NCI-H1105 treated with DMSO at 0.1 percent for 48 hours (cell line): Measurements from ENCODE around the gene DDN.

Source experiments
- DNase-seq: peaks from one replicate; lab custom pipeline; 2025; lab: John Stamatoyannopoulos, UW

Gene DDN

DNA sequence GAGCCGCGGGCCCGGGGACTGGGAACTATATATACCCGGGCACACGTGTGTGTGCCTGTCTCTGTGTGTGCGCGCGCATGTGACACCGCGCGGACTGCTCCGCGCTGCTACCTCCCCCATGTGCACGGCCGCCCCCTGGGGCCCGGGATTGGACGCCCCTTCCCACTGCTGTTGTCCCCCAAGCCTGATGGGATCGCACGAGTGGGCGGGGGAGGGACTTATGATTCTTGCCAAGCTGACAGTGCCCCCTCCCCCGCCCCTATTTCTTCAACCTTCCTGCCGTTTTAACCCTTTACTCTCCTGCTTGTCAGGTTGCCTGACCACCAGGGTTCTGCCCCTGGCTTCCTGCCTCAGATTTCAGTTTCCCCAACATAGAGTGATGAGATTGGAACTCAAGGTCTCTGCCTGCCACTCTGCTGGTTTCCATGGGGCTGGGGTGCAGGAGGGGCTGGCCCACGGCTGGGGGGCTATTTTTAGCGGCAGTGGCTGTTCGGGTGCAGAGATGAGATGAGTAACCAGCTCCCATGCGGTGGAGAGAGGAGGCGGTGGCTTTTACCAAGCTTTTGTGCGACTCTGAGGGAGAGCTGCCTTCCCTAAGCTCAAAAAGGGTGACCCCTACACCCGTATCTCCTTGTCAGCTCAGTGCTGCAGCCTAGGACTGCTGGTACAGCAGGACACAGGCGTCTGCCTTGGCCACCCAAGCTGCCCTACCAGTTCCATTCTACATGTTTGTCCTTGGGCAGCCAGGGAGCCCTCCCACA is at the start of gene DDN:
DDN (minus strand) TSS at position 5 of the 761 bp plus-strand sequence. CDS start 88 bp downstream, outside the sequence.
- DNase-seq, result peak; percentile 18

DNA sequence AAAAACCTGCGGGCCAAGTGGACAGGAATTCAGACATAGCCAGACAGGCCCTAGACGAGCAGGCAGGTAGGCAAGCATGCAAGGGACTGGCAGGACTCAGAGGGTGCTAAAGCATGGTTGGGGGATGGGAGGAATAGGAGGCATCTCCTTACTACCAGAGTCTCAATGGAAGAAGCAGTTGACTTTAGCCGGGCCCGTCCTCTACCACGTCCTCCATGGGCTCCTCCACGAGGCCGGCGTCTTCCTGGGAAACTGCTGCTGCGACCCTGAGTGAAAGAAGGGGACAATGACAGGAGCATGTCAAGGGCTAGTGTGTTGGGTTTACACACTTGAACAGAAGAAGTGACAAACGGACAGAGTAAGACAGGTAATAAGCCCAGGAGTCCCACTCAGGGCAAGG is 49.8 kb upstream of the DDN start:
- DNase-seq, result no peak

DNA sequence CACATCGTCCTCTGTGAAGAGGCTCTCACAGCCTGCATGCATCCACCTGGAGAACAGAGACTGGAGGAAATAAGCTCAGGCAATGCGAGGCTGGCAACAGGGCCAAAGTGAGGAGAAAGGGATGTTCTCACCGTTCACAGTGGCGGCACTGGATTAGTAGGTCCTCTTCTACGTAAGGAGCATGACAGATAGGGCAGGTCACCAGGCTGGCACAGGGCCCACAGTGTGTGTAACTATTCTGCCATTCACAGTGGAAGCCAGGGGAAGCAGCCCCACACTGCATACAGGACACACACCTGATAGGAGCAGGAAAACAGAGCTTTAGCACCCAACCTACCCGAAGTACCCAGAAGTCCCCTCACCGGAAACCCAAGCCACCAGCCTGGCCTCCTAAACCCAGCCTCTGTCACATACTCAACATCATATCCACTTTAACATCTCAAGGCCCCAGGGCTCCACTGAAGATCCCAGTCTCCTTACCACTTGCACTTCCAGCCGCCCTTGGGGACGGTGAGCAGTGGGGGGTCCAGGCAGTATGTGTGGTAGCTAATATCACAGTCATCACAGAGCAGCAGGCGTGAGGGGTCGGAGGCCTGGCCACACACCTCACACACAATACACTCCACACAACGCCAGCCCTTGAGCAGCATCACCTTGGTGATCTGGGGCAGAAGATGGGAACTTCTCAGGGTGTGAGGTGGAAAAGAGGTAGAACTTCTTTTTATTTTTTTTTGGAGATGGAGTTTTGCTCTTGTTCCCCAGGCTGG is 47.1 kb upstream of the DDN start:
- no peak for DNase-seq

DNA sequence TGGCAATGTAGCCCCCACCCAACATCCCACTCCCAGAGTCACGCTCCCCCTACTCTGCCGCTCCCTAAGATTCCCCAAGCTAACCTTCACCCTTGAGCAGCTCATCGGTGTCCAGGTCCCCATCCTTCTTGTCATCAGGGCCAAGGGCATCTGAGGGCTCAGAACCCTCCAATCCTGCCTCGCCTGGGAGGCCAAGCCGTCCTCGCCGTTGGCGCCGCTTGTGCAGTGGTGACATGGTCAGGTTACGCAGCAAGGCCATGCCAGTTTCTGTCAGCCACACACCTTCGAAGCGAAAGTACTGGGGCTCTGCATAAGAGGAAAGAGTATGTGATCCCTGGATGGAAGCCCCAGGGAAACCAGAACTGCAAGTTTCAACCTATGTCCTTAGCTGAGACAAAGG is 45.5 kb upstream of the DDN start:
- DNase-seq, result no peak

DNA sequence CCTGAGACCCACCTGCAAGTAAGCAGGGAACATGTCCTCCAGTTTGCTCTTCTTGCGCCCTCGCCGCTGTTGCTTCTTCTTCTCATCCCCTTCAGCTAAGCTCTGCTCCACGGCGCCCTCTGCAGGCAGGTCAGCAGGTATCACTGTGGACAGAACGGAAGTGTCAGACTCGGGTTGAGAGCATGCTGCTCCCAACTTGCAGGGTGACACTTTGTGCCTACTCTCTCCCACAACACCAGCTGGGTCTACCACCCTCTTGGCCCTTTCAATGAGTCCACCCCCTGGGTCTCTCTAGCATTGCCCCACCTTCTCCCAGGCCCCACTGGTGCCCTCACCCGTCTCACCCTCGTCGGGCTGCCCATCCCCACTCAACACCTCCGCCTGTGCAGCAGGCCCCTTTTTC is 44.7 kb upstream of the DDN start:
- DNase-seq, result peak; percentile 2

DNA sequence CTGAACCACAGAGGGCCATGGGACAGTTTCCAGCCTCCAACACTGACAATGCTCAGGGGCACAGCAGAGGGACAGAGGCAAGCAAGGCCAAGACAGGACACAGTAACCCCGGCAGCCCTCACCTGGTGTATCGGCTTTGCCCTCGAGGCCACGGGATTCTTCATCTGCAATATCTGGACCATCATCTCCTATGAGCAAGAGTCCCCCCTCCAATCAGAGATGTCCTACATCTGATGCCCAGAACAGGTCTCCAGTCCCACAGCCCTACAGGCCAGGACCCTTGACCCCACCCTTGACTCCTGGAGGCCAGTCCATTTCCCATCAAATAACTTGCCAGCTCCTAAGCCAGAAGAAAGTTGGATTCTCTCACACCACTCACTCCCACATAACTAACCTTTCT is 44.1 kb upstream of the DDN start:
- no peak for DNase-seq

DNA sequence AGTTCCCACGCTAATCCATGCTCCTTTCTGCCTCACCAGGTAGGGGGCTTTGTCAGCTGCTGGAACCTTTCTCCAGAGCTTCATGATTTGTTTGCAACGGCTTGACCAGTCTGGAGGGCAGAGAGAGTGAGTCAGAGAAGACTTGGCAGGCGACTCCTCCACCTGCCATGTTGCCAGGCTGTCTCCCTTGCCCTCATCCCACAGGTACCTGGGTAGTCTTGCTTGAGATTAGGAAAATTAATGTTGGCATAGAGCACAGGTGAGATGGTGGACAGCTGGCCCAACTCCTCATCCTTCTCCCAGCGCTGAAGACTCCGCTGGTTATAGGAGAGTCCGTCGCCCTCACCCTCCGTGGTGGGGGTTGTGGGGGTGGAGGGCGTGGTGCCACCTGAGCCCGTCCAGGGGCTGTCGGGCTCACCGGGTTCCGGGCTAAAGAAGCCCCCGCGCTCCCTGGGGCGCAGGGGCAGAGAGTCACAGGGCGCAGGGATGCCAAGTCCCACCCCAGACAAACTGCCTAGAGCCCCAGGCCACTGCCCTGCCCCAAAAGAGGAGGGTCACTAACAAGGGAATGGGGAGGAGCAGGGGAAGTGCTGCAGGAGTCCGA is 42.8 kb upstream of the DDN start:
- no peak for DNase-seq

DNA sequence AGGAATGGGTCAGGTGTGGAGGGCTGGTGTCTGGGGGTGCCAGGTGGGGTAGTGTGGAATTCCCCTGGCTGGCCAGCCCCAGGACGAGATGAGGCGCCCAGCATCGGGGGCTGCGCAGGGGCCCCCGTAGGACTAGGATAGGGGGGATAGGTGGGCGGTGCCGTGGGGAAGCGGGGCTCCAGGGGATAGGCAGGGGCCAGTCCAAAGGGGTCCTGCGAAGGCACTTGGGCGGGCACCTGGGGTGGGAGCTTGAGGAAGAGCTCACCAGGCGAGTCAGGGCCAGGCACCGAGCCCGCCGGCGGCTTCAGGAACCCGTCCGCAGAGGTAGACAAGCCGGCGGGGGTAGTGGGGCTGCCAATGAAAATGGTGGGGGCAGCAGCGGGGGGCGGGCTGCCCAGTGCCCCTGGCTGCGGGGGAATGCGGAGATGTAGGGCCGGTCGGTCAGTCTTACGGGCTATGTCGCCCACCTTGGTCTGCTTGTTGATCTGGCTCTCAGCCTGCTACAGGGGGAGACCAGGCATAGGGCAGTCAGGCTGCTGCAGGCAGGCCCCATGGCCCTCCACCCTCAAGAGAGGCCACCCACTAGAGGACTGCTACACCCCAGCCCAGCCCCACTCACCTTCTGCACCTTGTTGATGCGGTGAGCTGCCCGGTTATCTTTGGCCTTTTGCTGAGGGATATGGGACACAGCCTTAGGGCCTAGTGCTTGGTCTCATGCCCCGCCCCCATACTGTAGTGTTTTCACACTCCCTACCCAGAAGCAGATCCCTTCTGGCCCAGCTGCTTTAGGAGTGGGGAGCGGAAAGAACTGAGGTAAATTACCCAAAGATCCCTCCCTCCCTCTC is 42.1 kb upstream of the DDN start:
- DNase-seq, result no peak

DNA sequence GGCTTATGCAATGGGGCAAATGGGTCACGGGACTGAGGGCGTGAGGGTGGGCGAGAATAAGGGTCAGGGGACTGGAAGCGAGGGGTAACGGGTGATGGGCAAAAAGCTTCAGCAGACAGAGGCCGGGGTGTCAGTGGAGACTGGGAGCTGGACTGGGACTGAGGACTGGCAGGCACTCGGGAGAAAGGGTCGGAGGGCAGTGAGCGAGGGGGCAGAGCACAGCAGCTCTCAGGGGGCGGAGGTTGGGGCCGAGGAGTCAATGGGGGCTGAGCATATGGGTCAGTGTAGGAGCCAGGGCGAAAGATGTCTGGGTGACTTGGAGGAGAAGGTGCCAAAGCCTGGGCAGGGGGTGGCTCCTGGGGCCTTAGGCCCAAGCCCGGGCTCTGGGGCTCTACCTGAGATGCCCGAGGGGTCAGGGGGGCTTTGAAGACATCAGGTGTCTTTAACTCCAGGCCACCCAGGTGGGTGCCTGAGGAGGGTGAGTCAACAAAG is 41.2 kb upstream of the DDN start:
- DNase-seq, result no peak

DNA sequence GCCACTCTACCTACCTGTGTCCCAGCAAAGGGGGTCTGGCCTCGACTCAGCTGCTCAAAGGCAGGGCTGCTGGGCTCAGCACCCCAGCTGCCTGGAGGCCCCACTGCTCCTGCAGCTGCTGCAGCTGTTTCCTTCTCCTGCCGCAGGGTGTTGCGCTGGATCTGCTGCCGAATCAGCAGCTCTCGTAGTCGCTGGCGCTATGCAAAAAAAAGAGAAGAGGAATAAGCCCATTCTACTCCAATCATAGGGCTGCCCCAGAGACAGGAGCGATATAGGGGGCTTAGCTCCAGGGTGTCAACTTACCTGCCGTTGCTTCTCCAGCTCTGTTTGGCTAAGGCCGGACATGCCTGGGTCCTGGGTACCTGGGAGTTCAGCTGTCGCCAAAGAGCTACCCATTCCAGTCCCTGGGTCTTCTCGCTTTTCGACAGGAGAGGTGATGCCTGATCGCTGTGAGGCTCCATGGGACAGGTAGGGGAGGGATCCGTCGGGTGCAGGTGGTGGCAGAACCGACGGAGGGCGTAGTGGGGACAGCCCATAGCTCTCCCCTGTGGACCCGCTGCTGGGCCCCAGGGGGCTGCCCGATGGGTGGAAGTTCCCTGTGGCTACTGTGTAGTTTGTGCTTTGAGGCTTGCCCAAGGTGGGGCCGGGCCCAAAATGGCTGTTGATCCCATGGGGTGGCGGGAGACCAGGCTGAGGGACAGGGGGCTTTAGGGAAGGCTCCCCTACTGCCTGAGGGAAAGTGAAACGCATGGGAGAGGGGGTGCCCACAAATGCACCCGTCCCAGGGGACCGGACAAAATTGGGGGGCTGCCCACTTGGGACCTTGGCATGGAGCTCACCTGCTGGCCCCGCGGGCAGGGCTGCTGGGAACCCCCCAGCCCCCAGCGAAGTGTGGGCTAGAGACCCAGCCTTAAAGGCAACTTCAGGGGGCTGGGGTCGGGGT is 40.5 kb upstream of the DDN start:
- no peak for DNase-seq

DNA sequence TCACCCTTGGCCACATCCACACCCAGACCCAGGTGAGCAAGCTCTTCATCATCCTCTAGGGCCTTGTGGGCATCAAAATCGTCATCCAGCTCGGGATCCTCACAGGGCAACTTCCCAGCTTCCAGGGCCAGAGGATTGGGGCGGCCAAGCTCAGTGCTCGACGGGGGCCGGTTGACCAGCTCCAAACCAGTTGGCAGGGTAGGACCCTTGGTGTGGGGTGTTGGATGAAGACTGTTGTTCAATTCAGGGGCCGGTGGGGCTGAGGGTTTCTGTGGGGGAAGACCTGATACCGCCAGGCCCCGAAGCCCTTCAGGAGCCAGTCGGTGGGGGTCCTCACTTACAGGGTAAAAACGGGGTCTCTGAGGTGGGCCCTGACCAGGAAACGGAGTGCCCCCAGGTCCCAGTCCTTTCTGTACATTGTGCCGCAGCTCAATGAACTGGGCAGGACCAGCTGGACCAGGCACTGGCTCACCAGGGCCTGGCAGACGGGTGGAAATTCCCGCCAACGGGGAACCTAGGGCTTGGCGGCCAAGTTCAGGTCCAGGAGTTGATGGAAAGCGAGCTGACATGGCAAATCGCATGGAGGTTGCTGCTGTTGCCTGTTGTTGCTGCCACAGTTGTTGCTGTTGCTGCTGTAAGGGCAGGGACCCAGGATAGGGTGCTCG is 39.2 kb upstream of the DDN start:
- DNase-seq, result no peak

DNA sequence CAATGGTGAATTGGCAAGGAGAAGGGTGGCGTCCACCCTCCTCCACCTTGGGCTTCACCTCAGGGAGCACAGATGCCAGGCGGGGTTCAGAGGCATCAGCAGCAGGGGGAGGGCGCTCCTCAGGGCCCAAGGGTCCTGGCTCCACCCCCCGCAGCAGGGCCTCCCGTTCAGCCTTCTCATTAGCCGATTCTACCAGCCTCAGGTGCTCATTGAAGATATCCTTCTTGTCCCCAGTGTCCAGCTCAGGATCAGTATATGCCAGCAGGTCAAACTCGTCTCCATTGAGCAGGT is 38.7 kb upstream of the DDN start:
- no peak for DNase-seq

DNA sequence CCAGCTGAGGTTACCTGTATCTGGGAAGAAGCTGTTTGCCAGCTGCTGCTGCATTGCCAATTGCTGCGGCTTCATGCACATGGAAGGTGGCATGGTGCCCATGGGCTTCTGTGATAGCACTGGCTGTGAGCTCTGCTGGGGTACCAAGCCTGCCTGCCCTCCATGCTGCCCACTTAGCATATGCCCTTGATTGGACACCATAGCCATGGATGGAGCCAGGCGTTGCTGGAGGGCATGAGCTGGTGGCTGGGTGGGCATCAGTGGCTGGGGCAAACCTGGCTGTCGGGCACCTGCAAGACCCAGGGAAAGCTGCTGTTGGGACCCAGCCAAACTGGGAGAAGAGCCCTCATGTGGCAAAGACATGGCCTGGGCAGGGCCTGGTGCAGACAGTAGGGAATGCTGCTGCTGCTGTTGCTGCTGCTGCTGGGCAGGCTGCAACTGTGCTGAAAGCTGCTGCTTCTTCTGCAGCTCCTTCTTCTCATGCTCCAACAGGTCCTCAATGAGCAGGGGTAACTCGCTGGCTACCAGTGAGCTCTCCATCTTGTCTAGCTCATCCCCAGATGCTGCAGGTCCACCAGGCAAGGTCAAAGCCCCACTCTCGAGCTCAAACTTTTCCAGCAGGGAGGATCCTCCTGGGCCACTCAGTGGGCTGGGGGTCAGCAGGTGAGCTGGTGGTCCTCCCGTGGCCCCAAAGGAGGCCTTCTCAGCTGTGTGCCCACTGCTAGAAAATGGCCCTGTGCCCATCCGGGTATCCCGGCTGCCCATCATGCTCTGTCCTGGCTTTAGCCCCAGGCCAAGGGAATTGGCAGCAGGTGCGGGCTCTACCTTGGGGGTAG is 38.2 kb upstream of the DDN start:
- DNase-seq, result no peak

DNA sequence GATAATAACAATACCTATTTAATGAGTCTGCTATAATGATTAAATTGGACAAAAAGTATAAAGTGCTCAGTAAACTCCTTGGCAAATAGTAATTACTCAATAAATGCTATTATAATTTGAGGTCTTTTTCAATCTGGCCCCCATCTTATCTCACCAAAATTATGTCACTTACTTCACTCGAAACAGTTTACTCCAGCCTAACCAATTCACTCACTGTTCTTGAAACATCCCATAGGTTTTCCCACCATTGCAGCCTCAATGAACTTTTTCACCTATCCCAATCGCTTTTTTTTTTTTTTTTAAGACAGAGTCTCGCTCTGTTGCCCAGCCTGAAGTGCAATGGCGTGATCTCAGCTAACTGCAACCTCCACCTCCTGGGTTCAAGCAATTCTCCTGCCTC is 36.9 kb upstream of the DDN start:
- no peak for DNase-seq

DNA sequence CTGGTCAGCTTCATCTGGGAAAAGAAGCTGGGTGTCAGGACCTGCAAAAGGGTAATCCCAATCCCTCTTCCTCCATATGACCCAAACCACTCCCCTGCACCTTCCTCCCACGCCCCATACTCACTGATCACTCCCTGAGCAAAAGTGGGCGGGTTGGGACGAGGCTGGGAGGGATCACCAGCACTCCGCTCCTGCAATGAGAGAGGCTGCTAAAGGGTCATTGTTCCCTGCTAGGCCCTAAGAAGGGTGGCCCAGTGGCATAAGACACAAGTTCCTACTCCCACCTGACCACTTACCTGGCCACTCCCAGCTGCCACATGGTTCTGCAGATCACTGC is 35.1 kb upstream of the DDN start:
- DNase-seq, result no peak

DNA sequence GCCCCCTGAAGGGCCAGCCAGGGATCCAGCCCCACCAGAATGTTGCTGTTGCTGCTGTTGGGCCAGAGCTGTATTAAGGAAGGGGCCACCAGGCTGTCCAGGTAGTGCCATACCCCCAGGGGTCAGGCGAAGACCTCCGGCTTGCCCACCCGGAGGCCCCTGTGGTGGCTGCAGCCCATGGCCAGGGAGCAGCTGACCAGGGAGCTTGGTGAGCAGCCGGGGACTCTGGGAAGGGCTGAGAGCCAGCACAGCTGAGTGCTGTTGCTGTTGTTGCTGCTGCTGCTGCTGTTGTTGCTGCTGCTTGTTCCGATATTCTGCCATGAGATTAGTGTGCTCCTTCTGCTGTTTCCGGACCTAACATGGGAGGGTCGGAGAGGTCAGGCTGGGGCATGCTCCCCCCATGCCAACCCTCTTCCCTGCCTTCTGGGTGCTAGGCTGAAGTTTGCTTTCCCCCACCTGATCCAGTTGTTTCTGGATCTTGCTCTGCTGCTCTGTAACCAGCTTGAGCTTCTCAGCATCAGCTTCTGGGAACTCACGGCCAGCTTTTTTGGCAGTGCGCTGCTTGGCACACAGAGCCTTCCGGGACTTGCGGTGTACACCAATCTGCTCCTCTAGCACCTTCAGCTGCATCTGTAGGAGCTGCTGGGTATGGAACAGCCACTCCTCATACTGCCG is 34.6 kb upstream of the DDN start:
- DNase-seq, result no peak

DNA sequence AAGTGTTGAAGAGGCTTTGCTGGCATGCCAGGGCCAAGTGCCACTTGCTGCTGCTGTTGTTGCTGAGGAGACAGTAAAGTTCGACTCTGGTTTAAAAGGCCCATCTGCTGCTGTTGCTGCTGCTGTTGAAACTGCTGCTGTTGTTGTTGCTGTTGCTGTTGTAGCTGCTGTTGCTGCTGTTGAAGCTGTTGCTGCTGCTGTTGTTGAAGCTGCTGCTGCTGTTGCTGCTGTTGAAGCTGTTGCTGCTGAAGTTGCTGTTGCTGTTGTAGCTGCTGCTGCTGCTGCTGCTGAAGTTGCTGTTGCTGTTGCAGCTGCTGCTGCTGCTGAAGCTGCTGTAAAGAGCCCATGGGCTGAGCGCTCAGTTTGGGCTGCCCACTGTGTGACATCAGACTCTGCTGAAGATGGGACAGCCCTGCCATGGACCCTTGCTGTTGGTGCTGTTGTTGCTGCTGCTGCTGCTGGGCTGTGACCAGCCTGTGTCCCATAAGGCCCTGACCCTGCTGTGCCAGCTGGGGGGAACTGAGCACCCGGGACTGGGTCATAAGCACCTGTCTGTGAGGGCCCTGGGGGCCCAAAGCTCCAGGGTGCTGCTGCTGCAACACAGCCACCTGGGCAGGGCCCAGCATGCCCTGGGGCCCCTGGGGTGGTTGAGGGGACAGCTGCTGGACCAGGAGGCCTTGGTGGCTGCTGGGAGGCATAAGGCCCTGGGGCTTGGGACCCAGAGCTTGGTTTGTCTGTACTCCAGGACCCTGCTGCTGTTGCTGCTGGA is 33.7 kb upstream of the DDN start:
- DNase-seq, result no peak

DNA sequence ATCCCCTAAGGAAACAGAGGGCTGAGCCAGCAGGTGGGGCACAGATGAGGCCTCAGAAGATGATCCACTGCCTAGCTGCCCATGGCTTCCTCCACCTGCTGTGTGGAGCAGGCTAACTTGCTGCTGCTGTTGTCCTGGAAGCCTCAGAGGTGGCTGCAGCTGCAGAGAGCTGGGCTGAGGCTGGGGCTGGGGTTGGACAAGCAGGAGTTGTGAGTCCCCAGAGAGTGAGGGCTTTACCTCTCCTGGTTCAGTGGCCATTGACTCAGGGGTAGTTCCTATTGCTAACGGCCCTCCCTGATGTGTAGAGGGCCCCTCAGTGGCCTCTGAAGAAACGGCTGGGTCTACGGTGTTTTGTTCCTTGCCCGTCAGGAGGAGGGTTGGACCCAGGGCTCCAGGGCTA is 33.1 kb upstream of the DDN start:
- DNase-seq, result no peak
